Inferior parietal cortex (tissue), 1 donor: ENCODE measurements around the gene CHURC1.
"Not testable (repeated sequence)": the region's sequence is repeated elsewhere in the genome, so short reads cannot be mapped to it uniquely, and the experiment has no call there.

ENCODE experiments used
- DNase-seq: peaks from one replicate; pipeline ENCODE4 v3.0.0-alpha.2; 2016; ENCODE audit errors: extremely low spot score

CHURC1 gene

GRCh38 chr14:64910847-64911495 is 3.3 kb upstream of the CHURC1 start:
- DNase-seq = no peak

GRCh38 chr14:64912261-64912660 is 2.0 kb upstream of the CHURC1 start:
- DNase-seq = no peak

- not testable (repeated sequence) for DNase-seq
Observed at GRCh38 chr14:64913477-64913876, 778 bp upstream of the CHURC1 start.

GRCh38 chr14:64915029-64915424 is 772 bp downstream of the CHURC1 start:
- DNase-seq = no peak

- no peak for DNase-seq
Observed at GRCh38 chr14:64915797-64916196, 1.5 kb downstream of the CHURC1 start.

- no peak for DNase-seq
Observed at GRCh38 chr14:64918216-64918615, 4.0 kb downstream of the CHURC1 start.

GRCh38 chr14:64919215-64919614 is 5.0 kb downstream of the CHURC1 start:
- no peak for DNase-seq

GRCh38 chr14:64919618-64920017 is 5.4 kb downstream of the CHURC1 start:
- DNase-seq = no peak

- DNase-seq = no peak
Observed at GRCh38 chr14:64920465-64920864, 6.2 kb downstream of the CHURC1 start.

GRCh38 chr14:64923015-64923414 is 8.8 kb downstream of the CHURC1 start:
- no peak for DNase-seq

GRCh38 chr14:64926398-64926995 is 12.2 kb downstream of the CHURC1 start:
- no peak for DNase-seq

- no peak for DNase-seq
Observed at GRCh38 chr14:64927031-64927430, 12.8 kb downstream of the CHURC1 start.

- no peak for DNase-seq
Observed at GRCh38 chr14:64928239-64929013, 14.2 kb downstream of the CHURC1 start.

GRCh38 chr14:64929014-64929359 is 14.7 kb downstream of the CHURC1 start:
- DNase-seq = no peak

- no peak for DNase-seq
Observed at GRCh38 chr14:64930085-64930843, 16.0 kb downstream of the CHURC1 start.

- no peak for DNase-seq
Observed at GRCh38 chr14:64931123-64931522, 16.9 kb downstream of the CHURC1 start.

- no peak for DNase-seq
Observed at GRCh38 chr14:64932231-64932630, 18.0 kb downstream of the CHURC1 start.

- no peak for DNase-seq
Observed at GRCh38 chr14:64934338-64934929, 20.2 kb downstream of the CHURC1 start.

GRCh38 chr14:64935508-64935907 is 21.3 kb downstream of the CHURC1 start:
- no peak for DNase-seq

GRCh38 chr14:64937171-64937820 is 23.0 kb downstream of the CHURC1 start:
- DNase-seq = no peak

GRCh38 chr14:64937821-64938193 is 23.6 kb downstream of the CHURC1 start:
- no peak for DNase-seq
